Hepatocyte (in vitro differentiated cells): ENCODE data around the gene KIAA0513. TPM values are rescaled to one million over a fixed set of nuclear protein-coding genes. Genes with fewer than 3 reads are reported as not detected.
A peak's percentile ranks its signal among the peaks of the same experiment; 100 is the strongest.

Experiments
- DNase-seq: peaks from one replicate; pipeline ENCODE4 v3.0.0-alpha.2; 2016; ENCODE audit warnings: low spot score
- H2AFZ ChIP-seq: fragments of 200-600 bp; sonication (generic); 2 replicates; pipeline ENCODE4 v1.6.0; 2016; ENCODE audit warnings: antibody characterized with exemption, mild to moderate bottlenecking
- H3K27ac ChIP-seq: fragments of 200-600 bp; sonication (generic); 2 replicates; pipeline ENCODE4 v1.5.1; 2016; ENCODE audit warnings: mild to moderate bottlenecking
- H3K27me3 ChIP-seq: fragments of 200-600 bp; sonication (generic); 2 replicates; pipeline ENCODE4 v1.6.1; 2016
- H3K36me3 ChIP-seq: fragments of 200-600 bp; sonication (generic); replicated peaks from 2 replicates; pipeline ENCODE4 v1.5.1; 2016; ENCODE audit warnings: low read depth; ENCODE audit not compliant: insufficient read depth
- H3K4me1 ChIP-seq: fragments of 200-600 bp; sonication (generic); 2 replicates; pipeline ENCODE4 v1.5.1; 2016; ENCODE audit warnings: mild to moderate bottlenecking, moderate library complexity; ENCODE audit not compliant: insufficient read depth
- H3K4me2 ChIP-seq: fragments of 200-600 bp; sonication (generic); 2 replicates; pipeline ENCODE4 v1.6.0; 2016
- H3K4me3 ChIP-seq: fragments of 200-600 bp; sonication (generic); 2 replicates; pipeline ENCODE4 v1.5.1; 2016; ENCODE audit warnings: mild to moderate bottlenecking
- H3K79me2 ChIP-seq: fragments of 200-600 bp; sonication (generic); 2 replicates; pipeline ENCODE4 v1.6.0; 2017; ENCODE audit warnings: mild to moderate bottlenecking
- H3K9me2 ChIP-seq: fragments of 200-600 bp; sonication (generic); replicated peaks from 2 replicates; pipeline ENCODE4 v1.6.0; 2017; ENCODE audit warnings: mild to moderate bottlenecking; ENCODE audit not compliant: insufficient read depth
- H3K9me3 ChIP-seq: fragments of 200-600 bp; sonication (generic); 2 replicates; pipeline ENCODE4 v1.5.1; 2016; ENCODE audit warnings: low read depth, mild to moderate bottlenecking
- H4K20me1 ChIP-seq: fragments of 200-600 bp; sonication (generic); 2 replicates; pipeline ENCODE4 v1.6.0; 2016; ENCODE audit warnings: mild to moderate bottlenecking; ENCODE audit not compliant: insufficient read depth, poor library complexity, severe bottlenecking
- EZH2 ChIP-seq: fragments of 200-600 bp; sonication (generic); IDR thresholded peaks from 2 replicates; pipeline ENCODE4 v1.6.1; 2016; ENCODE audit warnings: antibody characterized with exemption, mild to moderate bottlenecking, borderline replicate concordance
- EZH2phosphoT487 ChIP-seq: fragments of 200-600 bp; sonication (generic); IDR thresholded peaks from one replicate; pipeline ENCODE4 v1.6.1; 2018; ENCODE audit warnings: antibody characterized with exemption, mild to moderate bottlenecking, low read depth, moderate library complexity; ENCODE audit not compliant: unreplicated experiment, severe bottlenecking
- WGBS: methylation state at CpG from one replicate; pipeline ENCODE4 v1.1.6; 2016; ENCODE audit warnings: low lambda C conversion rate; ENCODE audit errors: missing lambda C conversion rate; 5-methylcytosine and 5-hydroxymethylcytosine counted together
- polyA plus RNA-seq: library from polyadenylated mRNA; unstranded; fragments of >200 nt; fragmentation: Nextera tagmentation; extraction: Ambion mirVana; gene quantifications from 2 replicates; pipeline ENCODE4 v1.2.1, GENCODE V29; 2016
- total RNA-seq: library from RNA; depleted of rRNA; stranded (reverse); fragments of >200 nt; gene quantifications from 2 replicates; pipeline ENCODE4 v1.2.3, GENCODE V29; 2014
- TF ChIP-seq, protein P1 (sequence below): fragments of 200-600 bp; sonication (generic); IDR thresholded peaks from 2 replicates; pipeline ENCODE4 v1.5.1; 2016; ENCODE audit warnings: antibody characterized with exemption, mild to moderate bottlenecking; ENCODE audit not compliant: poor library complexity

Gene KIAA0513
- total and polyA plus RNA-seq, 2 experiments from 2014 or later, result 10.1 to 14.9 TPM

DNA sequence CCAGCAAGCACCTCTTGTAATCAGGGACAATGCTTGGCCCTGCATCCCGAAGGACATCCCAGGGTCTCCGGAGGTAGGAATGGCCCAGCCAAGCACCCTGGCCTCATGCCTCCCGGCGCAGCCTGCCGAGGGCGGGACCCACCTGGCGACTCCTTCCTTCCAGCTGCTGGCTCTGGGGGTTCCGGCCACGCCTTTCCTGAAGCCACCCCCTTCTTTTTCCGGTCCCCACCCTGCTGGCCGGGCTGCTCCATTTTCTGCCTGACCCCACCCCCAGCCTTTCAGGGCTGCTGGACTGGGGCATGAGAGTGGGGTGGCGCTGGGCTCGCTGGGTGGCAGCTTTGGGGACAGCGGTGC, 107.2 kb downstream of the KIAA0513 start:
- H4K20me1 ChIP-seq, result no peaks in the 10 kb centered on the region
- no peak for DNase-seq
- H3K27me3 ChIP-seq, result no peaks in the 10 kb centered on the region
- WGBS, result 97% methylated on average over 14 of the region's 14 CpGs
- no peak overlapping the region for H3K4me3 ChIP-seq
- no peak overlapping the region for H3K4me2 ChIP-seq
- TF ChIP-seq, protein P1, sequence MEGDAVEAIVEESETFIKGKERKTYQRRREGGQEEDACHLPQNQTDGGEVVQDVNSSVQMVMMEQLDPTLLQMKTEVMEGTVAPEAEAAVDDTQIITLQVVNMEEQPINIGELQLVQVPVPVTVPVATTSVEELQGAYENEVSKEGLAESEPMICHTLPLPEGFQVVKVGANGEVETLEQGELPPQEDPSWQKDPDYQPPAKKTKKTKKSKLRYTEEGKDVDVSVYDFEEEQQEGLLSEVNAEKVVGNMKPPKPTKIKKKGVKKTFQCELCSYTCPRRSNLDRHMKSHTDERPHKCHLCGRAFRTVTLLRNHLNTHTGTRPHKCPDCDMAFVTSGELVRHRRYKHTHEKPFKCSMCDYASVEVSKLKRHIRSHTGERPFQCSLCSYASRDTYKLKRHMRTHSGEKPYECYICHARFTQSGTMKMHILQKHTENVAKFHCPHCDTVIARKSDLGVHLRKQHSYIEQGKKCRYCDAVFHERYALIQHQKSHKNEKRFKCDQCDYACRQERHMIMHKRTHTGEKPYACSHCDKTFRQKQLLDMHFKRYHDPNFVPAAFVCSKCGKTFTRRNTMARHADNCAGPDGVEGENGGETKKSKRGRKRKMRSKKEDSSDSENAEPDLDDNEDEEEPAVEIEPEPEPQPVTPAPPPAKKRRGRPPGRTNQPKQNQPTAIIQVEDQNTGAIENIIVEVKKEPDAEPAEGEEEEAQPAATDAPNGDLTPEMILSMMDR, result no peak
- no peak for TF ChIP-seq EZH2phosphoT487
- TF ChIP-seq EZH2, result no peak
- H3K36me3 ChIP-seq, result no peaks in the 10 kb centered on the region
- no peak overlapping the region for H3K27ac ChIP-seq
- H3K4me1 ChIP-seq, result peaks cover 38% of the 10 kb centered on the region
- H2AFZ ChIP-seq, result no peak overlapping the region
- no peaks in the 10 kb centered on the region for H3K9me2 ChIP-seq
- no peaks in the 10 kb centered on the region for H3K9me3 ChIP-seq
- H3K79me2 ChIP-seq, result no peaks in the 10 kb centered on the region

DNA sequence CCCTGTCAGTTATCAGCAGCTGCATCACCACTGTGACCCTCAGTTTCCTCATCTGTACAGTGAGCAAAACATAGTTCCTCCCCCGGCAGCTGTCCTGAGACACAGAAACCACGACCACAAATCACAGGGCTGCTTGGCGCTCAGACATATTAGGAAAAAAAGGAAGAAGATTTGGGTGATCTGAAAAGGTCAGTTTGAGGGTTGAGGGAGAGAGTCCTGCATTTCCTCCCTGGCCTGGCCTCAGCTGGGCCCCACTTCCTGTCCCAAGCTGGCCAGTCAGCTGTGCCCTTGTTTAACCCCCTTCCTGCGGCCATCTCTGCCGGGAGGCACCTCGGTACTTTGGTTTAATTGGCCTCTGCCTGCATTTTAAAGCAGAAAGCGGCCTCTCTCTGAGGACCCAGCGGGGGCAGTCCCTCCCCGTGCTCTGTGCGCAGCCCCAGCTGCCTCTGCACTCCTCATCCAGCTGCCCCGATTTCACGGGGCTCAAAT, 108.7 kb downstream of the KIAA0513 start:
- no peak for DNase-seq

DNA sequence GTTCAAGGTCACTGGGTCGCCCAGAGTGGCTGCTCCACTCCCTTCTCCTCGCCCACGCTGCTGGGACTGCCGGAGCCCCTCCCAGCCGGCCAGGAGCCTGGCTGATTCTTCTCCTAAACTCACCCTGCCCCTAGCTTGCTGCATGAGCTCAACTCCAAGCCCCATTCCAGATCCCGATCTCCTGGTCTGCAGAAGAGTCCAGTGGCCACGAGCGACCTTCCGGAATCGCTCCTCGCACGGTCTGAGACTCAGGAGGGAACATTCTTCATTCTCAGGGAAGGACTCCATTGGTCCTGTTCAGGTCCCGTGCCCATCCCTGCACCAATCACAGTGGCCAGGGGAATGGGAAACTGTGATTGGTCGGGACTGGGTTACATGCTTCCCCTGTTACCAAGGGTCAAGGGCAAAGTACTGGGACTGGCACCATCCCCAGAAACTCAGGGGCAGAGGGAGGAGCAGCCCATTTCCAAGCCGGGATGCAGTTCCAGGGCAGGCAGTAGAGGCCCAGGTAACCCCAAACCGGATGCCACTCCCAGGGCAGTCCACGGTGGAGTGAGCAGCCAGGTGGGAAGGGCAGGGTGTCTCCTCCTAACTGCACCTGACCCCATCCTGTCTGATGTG, 109.2 kb downstream of the KIAA0513 start:
- Histone ChIP-seq H3K9me2 (no peaks in the 10 kb centered on the region), H3K4me3 (no peak overlapping the region), H3K4me2 (peak overlapping the region; percentile 69), H3K27ac (peak overlapping the region; percentile 10), H3K27me3 (no peaks in the 10 kb centered on the region), H3K79me2 (no peaks in the 10 kb centered on the region), H3K4me1 (peaks cover 37% of the 10 kb centered on the region), H2AFZ (no peak overlapping the region), H3K9me3 (no peaks in the 10 kb centered on the region), H3K36me3 (no peaks in the 10 kb centered on the region), H4K20me1 (no peaks in the 10 kb centered on the region)
- no peak for TF ChIP-seq EZH2phosphoT487
- TF ChIP-seq, protein P1, result no peak
- no peak for TF ChIP-seq EZH2
- WGBS, result 78% methylated on average over 17 of the region's 17 CpGs
- no peak for DNase-seq

More for the DNA sequence above, 108.7 kb downstream of the KIAA0513 start:
- Histone ChIP-seq H3K27ac (peak overlapping the region; percentile 10), H3K4me3 (no peak overlapping the region), H3K4me2 (peak overlapping the region; percentile 33), H3K9me3 (no peaks in the 10 kb centered on the region), H3K27me3 (no peaks in the 10 kb centered on the region), H4K20me1 (no peaks in the 10 kb centered on the region), H3K79me2 (no peaks in the 10 kb centered on the region), H3K36me3 (no peaks in the 10 kb centered on the region), H2AFZ (no peak overlapping the region), H3K4me1 (peaks cover 37% of the 10 kb centered on the region), H3K9me2 (no peaks in the 10 kb centered on the region)
- WGBS, result 56% methylated on average over 12 of the region's 12 CpGs
- TF ChIP-seq EZH2 (no peak), EZH2phosphoT487 (no peak)
- TF ChIP-seq, protein P1, result no peak
